Heart left ventricle (tissue), 16 donors: Measurements from ENCODE around the gene RPS27L. TPM values are rescaled to one million over a fixed set of nuclear protein-coding genes. Genes with fewer than 3 reads are reported as not detected.

Experiments
- ATAC-seq, 4 donors: fragments of 200-7000 bp; cut with Tn5 transposase; one replicate each; pipeline ENCODE4 v1.9.1; 2020 to 2022; ENCODE audit warnings: moderate library complexity in 4 of 4, mild to moderate bottlenecking in 3 of 4, moderate number of reproducible peaks in 1 of 4
- DNase-seq, 5 donors: peaks; one replicate each; pipeline ENCODE4 v3.0.0-alpha.2; 2020
- H3K27ac ChIP-seq, 12 donors: fragments of 200-600 bp; sonication (generic) in 4 of 12; one replicate each; pipeline versions ENCODE4 v1.5.0 to v1.8.0; 2016 to 2022; ENCODE audit warnings: mild to moderate bottlenecking in 2 of 12
- H3K27me3 ChIP-seq, 9 donors: fragments of 200-600 bp; sonication (generic) in 2 of 9; one replicate each; pipeline versions ENCODE4 v1.5.1 to v1.8.0; 2016 to 2022; ENCODE audit warnings: mild to moderate bottlenecking in 3 of 9
- H3K36me3 ChIP-seq, 9 donors: fragments of 200-600 bp; sonication (generic) in 2 of 9; one replicate each; pipeline versions ENCODE4 v1.5.0 to v1.8.0; 2018 to 2022; ENCODE audit warnings: mild to moderate bottlenecking in 2 of 9
- H3K4me1 ChIP-seq, 12 donors: fragments of 200-600 bp; sonication (generic) in 4 of 12; one replicate each; pipeline versions ENCODE4 v1.5.0 to v1.8.0; 2016 to 2022; ENCODE audit warnings: mild to moderate bottlenecking in 3 of 12
- H3K4me3 ChIP-seq, 12 donors: fragments of 200-600 bp; sonication (generic) in 4 of 12; one replicate each; pipeline versions ENCODE4 v1.5.0 to v1.8.0; 2017 to 2022; ENCODE audit warnings: mild to moderate bottlenecking in 9 of 12, moderate library complexity in 4 of 12
- H3K9me3 ChIP-seq, 12 donors: fragments of 200-600 bp; sonication (generic) in 4 of 12; one replicate each; pipeline versions ENCODE4 v1.5.0 to v1.8.0; 2016 to 2022; ENCODE audit warnings: mild to moderate bottlenecking in 1 of 12
- POLR2A ChIP-seq, 2 donors: fragments of 450-650 bp; IDR thresholded peaks; one replicate each; pipeline ENCODE4 v1.6.1; 2017; ENCODE audit warnings: antibody characterized with exemption in 2 of 2, mild to moderate bottlenecking in 2 of 2, moderate library complexity in 2 of 2
- WGBS, 4 donors: extraction: QIAGEN DNeasy Blood & Tissue Kit in 2 of 4; methylation state at CpG; one replicate each; pipeline versions ENCODE4 v1.1.5 to v1.1.7; 2013 to 2018; 5-methylcytosine and 5-hydroxymethylcytosine counted together
- intact Hi-C, 10 donors: fragments of 100-400 bp; cut with DNase I; formaldehyde crosslinking; loops; one replicate each; pipeline versions ENCODE4 v1.11.1 to v1.14.2; 2022
- long read RNA-seq, 3 donors: library from polyadenylated mRNA; unstranded; transcript quantifications; one replicate each; pipeline ENCODE4 v2.0.0, GENCODE V29; 2020 to 2021
- polyA plus RNA-seq, 2 donors: library from polyadenylated mRNA; stranded (reverse); fragments of 200-250 nt; gene quantifications; one replicate each; pipeline ENCODE4 v1.2.3, GENCODE V29; 2013
- total RNA-seq, 9 donors: library from RNA; depleted of rRNA in 2 of 9; stranded (reverse); fragments of >200 nt in 2 of 9; fragmentation: NEBNext Ultra II Directional in 3 of 9; extraction: Animal tissue kit (Norgen Biotek cat#: 25700) in 3 of 9; gene quantifications; one replicate each; pipeline versions ENCODE4 v1.1.0 to v1.2.4, GENCODE V29; 2016 to 2023
- TF ChIP-seq, protein P1 (sequence below), 12 donors: fragments of 200-600 bp; sonication (generic) in 4 of 12; IDR thresholded peaks; one replicate each; pipeline versions ENCODE4 v1.5.0 to v1.8.0; 2018 to 2022; ENCODE audit warnings: antibody characterized with exemption in 12 of 12, mild to moderate bottlenecking in 5 of 12
- donor health status: ischemic (EF 13 %, LVEDD 7.1; RV severe dilation, severe dysfunction).
- donor health status: healthy with polysubstance abuse.
- donor health status: DM: no; HTN: yes; CAD: no.
- donor health status: DM: no; HTN: no; CAD: no.
- donor health status: ischemic (EF 25% LVEDD 6.9; RV normal size, moderate dysfunction).
- donor health status: ischemic (EF 25% LVEDD 5.7; RV mildly dilated, moderate dysfunction).
- donor health status: healthy.
- donor health status: DM: yes; HTN: yes; CAD: no.
- donor health status: ischemic (EF 35%, LVEDD 5.7; RV mildly dilated, moderate dysfunction).
- donor health status: nonischemic (EF 11% LVEDD 7.7; RV severe dilation, severe dysfunction).
- donor health status: DM: yes; HTN: yes; CAD: no.
- donor health status: PGD.
- donor health status: ischemic (EF 29% LVEDD 5.4; RV normal size, mild dysfunction).
- donor health status: nonischemic (EF 23%, LVEDD 6.1; RV moderate dilation, normal function).

Gene RPS27L
- total RNA-seq (100 to 1,000 TPM in 7 of 9 donors, 10 to 100 TPM in 2; 61.3 to 221 (median 137) TPM), polyA plus RNA-seq (100 to 1,000 TPM in 1 of 2 donors, 10 to 100 TPM in 1; 53.4 to 141 TPM)
- long read RNA-seq, donor 1, full-length matches to known transcripts: 41 of 48 reads
- long read RNA-seq, donor 1, partial matches to known transcripts: 7 of 48 reads
- long read RNA-seq, donor 1, other reads (novel, unspliced or antisense): 0 of 48 reads
- long read RNA-seq, donor 2, full-length matches to known transcripts: 28 of 29 reads
- long read RNA-seq, donor 2, partial matches to known transcripts: 1 of 29 reads
- long read RNA-seq, donor 2, other reads (novel, unspliced or antisense): 0 of 29 reads
- long read RNA-seq, donor 3, full-length matches to known transcripts: 46 of 55 reads
- long read RNA-seq, donor 3, partial matches to known transcripts: 5 of 55 reads
- long read RNA-seq, donor 3, other reads (novel, unspliced or antisense): 4 of 55 reads

DNA sequence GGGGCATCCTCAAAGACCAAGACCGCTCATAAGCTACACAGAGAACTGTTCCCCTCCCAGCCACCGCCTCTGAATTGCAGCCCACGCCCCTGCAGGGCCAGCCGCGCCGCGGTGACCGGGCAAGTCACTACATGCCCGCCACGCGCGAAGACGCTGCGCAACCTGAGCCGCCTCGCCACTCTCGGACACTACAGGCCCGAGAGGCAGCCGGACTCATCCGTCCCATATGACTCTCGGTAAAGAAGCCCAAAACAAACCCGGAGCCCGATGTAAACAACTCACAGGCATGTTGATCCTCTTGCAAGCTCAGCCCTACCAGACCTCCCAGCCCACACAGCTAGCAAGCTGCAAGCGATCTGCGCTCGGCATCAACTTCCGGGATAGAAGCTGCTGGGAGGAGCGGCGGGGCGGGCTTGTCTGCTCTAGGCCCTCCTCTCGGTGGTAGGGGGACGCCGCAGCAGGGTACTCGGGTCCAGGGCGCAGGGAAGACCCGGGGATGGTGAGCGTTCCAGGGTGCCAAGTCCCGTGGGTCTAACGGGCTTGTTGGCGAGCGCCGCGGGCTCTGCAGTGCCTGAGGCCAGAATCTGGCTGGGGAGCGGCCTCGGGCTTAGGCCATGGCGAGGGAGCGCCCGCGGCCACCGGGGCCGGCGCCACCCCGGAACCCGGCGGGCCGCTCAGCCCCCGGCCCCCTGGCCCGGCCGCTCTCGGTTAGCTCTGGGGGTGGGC is at the start of gene RPS27L:
Gene RPS27L, minus strand, starts transcription at position 360 of the 726 bp plus-strand sequence. Its CDS starts 72 bp downstream, at position 288.
- peak in 1 of 2 donors; percentile 74 for TF ChIP-seq POLR2A (IDR thresholded peaks at IDR 0.05)
- TF ChIP-seq, protein P1, sequence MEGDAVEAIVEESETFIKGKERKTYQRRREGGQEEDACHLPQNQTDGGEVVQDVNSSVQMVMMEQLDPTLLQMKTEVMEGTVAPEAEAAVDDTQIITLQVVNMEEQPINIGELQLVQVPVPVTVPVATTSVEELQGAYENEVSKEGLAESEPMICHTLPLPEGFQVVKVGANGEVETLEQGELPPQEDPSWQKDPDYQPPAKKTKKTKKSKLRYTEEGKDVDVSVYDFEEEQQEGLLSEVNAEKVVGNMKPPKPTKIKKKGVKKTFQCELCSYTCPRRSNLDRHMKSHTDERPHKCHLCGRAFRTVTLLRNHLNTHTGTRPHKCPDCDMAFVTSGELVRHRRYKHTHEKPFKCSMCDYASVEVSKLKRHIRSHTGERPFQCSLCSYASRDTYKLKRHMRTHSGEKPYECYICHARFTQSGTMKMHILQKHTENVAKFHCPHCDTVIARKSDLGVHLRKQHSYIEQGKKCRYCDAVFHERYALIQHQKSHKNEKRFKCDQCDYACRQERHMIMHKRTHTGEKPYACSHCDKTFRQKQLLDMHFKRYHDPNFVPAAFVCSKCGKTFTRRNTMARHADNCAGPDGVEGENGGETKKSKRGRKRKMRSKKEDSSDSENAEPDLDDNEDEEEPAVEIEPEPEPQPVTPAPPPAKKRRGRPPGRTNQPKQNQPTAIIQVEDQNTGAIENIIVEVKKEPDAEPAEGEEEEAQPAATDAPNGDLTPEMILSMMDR (IDR thresholded peaks at IDR 0.05): peak in 2 of 12 donors; percentile 8 to 19
- Histone ChIP-seq H3K27ac (peak within 1 kb of the TSS; percentile 91 to 99 (median 96)), H3K9me3 (no peaks in the 10 kb centered on the region), H3K36me3 (peaks cover 0 to 36% (median 33%) of the 10 kb centered on the region in 9 donors), H3K4me3 (peak within 1 kb of the TSS; percentile 65 to 97 (median 84)), H3K4me1 (peaks cover 0 to 31% (median 21%) of the 10 kb centered on the region in 12 donors), H3K27me3 (no peaks in the 10 kb centered on the region)
- intact Hi-C loops: loop anchor here in 8 of 10 donors (2.0 to 10.0 kb wide), 7 partner anchors 32 to 248 kb away; partner anchors contain the start of genes APH1B (in 5 of the 8), RAB8B (in 2 of the 8) and LACTB (in 1 of the 8)
- ATAC-seq (peak; percentile 89 to 98 (median 98)), DNase-seq (peak; percentile 92 to 95 (median 94))
- WGBS, 4 donors: 0 to 5% (median 0%) methylated on average over 8 to 60 of the region's 60 CpGs

DNA sequence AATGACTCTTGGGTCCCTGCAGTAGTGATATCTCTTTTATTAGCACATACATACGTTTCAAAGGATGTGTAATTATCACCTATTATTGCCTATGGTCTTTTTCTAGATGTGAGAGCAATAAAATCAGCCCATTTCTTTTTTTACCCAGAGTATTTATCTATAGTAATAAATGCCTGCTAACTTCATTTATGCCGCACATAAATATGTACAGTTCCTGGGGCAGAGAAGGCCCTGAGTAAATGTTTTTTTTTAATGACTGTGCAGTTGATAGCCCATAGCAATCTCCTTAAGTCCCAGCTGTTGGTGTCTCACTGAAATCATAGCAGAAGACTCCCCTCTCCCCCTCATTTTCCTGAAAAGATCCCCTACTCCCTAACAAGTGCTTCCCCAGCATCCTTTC is 48.8 kb upstream of the RPS27L start:
- ATAC-seq: no peak
- peaks cover 0 to 2% (median 0%) of the 10 kb centered on the region in 9 donors for H3K36me3 ChIP-seq
- TF ChIP-seq POLR2A (IDR thresholded peaks at IDR 0.05): no peak
- TF ChIP-seq, protein P1 (IDR thresholded peaks at IDR 0.05): no peak
- H3K9me3 ChIP-seq: no peaks in the 10 kb centered on the region
- peaks cover 0 to 78% (median 8%) of the 10 kb centered on the region in 12 donors for H3K4me1 ChIP-seq
- peak overlapping the region in 1 of 12 donors; percentile 14 for H3K27ac ChIP-seq
- 88 to 93% (median 91%) methylated on average over 2 of the region's 2 CpGs for WGBS, 4 donors
- no peaks in the 10 kb centered on the region for H3K27me3 ChIP-seq
- no peak overlapping the region for H3K4me3 ChIP-seq
- no peak for DNase-seq
- intact Hi-C loops: no loop called here

DNA sequence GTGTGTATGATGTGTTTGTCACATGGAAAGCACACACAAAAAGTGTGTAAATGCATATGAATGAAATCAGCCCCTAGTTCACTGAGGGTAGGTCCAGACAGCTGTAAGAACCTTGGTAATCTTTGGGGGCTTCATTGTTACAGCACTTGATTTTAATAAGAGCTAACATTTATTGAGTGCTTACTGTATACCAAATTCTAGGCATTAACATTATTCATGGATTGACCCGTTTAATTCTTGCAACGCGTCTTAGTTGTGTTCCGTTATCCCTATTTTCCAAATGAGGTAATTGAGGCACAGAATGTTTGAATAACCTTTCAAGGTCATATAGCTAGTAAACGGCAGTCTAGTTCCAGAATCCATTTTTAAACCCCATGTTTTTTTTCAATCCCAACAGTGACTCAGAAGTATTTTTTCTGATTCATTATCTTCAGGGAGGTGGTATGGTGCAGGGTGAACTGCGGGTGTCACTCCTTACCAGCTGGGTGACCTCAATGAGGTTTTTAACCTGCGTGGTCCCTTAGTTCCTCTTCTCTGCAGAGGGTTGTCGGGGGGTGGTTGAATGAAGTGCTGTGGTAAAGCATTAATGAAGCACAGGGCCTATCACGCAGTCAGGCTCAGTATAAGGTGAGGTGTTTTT is 46.3 kb upstream of the RPS27L start:
- intact Hi-C loops: loop anchor here in 2 of 10 donors (5.0 kb wide), 2 partner anchors 39 to 64 kb away; no protein-coding TSS in a partner anchor
- Histone ChIP-seq H3K36me3 (peaks cover 0 to 2% (median 0%) of the 10 kb centered on the region in 9 donors), H3K4me1 (peaks cover 0 to 75% (median 5%) of the 10 kb centered on the region in 12 donors), H3K27ac (no peak overlapping the region), H3K4me3 (no peak overlapping the region), H3K27me3 (no peaks in the 10 kb centered on the region), H3K9me3 (no peaks in the 10 kb centered on the region)
- DNase-seq: no peak
- WGBS, 4 donors: 88 to 94% (median 92%) methylated on average over 9 of the region's 9 CpGs
- no peak for ATAC-seq
- TF ChIP-seq, protein P1 (IDR thresholded peaks at IDR 0.05): no peak
- no peak for TF ChIP-seq POLR2A (IDR thresholded peaks at IDR 0.05)
